ENCODE data around the gene TPSG1.
"Not testable (repeated sequence)": the region's sequence is repeated elsewhere in the genome, so short reads cannot be mapped to it uniquely, and the experiment has no call there.

TPSG1 gene

DNA sequence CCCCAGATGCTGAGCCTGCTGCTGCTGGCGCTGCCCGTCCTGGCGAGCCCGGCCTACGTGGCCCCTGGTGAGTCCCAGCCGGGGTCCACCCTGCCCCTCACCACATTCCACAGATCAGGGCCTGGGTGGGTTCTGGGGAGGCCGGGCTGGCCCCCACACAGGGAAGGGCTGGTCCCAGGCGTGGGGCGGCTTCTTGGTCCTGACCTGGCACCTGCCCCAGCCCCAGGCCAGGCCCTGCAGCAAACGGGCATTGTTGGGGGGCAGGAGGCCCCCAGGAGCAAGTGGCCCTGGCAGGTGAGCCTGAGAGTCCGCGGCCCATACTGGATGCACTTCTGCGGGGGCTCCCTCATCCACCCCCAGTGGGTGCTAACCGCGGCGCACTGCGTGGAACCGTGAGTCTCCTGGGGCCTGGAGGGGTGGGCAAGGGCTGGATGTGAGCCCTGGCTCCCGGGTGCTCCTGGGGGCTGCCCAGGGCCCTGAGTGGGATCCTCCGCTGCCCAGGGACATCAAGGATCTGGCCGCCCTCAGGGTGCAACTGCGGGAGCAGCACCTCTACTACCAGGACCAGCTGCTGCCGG, 31.3 kb upstream of the TPSG1 start:
- not testable (repeated sequence) for DNase-seq

DNA sequence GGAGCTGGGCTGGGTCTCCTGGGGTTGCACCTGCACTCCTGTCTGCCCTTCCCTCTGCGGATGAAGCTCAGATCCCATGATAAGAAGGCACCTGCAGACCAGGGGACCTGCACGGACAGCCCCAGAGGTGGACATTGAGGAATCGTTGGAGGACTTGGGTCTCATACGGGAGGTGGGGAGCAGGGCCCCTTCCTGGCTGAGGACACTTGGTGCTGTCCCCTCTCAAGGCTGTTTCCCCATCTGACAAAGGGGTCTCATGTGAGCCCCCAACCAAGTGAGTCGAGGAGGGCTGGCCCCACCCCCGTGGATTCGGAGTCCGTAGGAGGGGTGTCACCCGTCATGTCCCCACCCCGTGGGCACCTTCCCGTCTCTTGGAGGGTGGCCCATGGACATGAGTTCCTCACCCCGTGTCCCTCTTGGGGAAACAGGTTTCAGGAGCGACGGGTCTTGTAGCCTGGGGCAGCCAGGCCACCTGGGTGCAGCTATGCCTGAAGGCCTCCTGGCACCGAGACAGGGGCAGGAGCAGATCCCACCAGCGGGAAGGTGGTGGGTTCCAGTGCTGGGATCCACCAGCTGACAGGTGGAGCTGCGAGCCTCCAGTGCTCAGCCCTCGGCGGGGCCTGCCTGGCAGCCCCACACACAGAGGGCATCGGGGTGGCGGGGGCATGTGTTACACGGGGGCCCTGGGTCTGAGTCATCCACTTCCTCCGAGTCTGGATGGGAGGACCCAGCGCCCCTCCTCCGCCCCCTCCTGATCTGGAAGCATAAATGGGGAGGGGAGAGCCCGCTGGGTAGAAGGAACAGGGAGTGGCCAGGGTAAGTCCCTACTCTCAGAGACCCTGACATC, 30.4 kb upstream of the TPSG1 start, which contains the start of gene TPSD1:
Gene TPSD1, plus strand, starts transcription at position 794 of the 847 bp plus-strand sequence. CDS start 212 bp downstream, outside the sequence.
- DNase-seq = not testable (repeated sequence)

DNA sequence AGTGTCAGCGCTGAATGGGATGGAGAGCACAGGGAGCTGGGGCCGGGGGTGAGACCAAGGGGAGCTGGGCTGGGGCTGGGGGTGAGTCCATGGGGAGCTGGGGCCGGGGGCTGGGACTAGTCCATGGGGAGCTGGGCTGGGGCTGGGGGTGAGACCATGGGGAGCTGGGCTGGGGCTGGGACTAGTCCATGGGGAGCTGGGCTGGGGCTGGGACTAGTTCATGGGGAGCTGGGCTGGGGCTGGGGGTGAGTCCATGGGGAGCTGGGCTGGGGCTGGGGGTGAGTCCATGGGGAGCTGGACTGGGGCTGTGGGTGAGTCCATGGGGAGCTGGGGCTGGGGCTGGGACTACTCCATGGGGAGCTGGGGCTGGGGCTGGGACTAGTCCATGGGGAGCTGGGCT, 29.8 kb upstream of the TPSG1 start:
- DNase-seq = not testable (repeated sequence)

DNA sequence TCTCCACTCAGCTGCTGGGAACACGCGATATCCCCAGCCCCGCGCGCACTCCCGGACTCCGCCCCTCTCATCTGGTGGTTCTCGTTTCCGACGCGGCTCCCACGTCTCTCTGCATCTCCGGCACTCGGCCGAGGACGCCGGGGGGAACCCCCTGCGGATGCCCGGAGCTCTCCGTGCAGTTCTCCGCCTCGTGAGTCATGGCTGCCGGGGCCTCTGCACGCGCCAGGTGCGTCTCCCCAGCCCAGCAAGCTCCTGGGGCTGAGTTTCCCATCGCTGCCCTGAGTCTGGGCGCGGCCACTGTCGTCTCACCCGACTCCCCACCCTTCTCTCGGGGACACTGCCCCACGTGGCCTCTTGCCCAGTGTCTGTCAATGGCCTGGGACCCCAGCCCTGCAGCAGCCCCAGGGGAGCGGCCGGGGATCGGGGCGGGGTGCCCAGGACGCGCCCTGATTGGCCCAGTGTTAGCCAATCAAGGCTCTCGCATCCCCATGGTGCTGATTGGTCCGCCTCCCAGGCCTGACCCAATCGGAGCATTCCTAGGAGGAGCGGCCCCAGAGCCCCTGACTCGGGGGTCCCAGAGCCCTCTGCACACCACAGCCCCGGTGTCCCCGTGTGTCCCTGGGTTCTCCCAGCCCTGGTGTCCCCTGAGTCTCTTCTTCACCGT, 28.8 kb upstream of the TPSG1 start:
- not testable (repeated sequence) for DNase-seq

DNA sequence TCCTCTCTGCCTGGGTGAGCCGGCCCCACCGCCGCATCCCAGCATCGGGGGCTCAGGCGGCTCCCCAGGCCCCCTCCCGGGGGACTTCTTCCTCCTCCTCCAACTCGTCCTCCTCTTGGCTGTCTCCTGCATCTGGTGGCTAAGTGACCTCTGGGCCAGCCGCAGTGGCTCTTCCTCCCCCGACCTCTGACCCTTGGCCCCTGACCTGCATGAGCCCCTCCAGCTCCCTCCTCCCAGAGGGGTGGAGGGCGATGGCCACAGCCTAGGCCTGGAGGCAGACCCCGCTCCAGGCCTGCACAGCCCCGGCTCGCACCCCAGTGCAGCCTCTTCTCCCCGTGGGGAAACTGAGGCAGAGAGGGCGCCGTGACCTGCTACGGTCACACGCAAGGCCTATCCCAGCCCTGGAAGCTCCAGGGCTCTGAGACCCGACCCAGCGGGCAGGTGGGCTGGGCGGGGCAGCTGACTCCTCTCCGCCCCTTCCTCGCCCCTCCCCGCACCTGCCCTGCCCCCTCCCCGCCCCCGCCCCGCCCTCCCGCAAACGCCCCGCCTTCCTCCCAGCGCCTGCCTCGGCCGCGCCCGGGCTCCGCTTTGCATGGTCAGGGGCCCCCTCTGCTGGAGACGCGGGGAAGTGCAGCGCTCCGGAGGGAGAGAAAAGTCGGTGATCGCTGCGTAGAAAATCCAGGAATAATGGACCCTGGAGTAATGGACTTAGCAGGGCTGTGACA, 24.1 kb upstream of the TPSG1 start:
- DNase-seq = not testable (repeated sequence)

DNA sequence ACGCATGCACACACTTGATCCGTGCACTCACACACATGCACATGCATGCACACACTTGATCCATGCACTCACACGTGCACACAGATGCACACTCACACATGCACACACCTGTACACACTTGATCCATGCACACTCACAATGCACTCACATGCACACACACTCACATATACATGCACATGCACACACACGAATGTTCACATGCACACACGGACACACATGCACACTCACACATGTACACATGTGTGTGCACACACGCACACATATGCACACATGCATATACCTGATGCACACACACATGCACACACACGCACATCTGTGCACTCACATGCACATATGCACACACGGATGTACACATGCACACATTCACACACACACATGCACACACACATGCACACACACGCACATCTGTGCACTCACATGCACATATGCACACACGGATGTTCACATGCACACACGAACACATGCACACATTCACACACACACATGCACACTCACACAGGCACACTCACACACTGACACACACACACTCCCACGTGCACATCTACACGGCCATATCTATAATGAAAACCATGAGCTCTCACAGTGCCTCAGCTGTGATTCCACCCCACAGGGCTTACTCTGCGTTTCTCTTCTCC, 23.0 kb upstream of the TPSG1 start:
- not testable (repeated sequence) for DNase-seq

DNA sequence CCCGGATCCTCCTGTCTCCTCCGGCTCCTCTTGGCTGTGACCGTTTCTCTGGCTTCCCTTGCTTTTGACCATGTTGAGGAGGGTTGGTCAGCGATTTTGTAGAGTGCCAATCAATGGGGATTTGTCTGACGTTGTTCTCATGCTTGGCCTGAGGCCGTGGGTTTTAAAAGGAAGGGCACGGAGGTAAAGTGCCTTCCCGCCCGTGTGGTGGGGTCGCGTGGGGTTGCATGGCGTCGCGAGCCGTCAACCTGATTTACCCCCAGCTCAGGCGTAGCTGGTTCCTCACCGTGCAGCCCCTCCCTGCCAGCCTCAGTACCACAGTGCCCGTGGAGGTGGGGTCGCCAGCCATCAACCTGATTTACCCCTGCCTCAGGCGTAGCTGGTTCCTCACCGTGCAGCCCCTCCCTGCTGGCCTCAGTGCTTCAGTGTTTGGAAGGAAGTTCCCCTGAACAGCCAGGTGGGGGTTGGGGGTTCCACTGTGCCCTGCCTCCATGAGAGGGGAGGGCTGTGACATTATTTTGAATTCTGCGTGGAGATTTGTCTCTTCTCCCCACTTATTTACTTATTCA, 20.5 kb upstream of the TPSG1 start:
- no peak for DNase-seq

DNA sequence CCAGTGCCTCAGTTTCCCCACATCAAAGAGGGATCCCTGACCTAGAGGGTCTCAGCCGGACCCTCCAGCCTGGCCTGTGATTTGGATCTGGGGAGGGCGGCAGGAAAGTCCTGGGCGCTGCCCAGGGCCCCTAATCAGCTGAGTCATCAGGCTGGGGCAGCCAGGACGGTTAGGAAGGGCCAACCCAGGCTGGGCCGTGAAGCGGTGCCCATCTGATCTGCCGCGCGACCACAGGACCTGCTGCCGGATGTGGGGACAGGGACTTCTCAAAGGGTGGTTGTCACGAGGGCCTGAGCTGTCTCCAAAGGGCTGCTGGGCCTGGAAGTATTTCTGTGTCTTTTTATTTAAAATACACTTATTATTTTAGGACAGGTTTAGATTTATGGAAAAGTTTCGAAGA, 19.8 kb upstream of the TPSG1 start:
- no peak for DNase-seq

DNA sequence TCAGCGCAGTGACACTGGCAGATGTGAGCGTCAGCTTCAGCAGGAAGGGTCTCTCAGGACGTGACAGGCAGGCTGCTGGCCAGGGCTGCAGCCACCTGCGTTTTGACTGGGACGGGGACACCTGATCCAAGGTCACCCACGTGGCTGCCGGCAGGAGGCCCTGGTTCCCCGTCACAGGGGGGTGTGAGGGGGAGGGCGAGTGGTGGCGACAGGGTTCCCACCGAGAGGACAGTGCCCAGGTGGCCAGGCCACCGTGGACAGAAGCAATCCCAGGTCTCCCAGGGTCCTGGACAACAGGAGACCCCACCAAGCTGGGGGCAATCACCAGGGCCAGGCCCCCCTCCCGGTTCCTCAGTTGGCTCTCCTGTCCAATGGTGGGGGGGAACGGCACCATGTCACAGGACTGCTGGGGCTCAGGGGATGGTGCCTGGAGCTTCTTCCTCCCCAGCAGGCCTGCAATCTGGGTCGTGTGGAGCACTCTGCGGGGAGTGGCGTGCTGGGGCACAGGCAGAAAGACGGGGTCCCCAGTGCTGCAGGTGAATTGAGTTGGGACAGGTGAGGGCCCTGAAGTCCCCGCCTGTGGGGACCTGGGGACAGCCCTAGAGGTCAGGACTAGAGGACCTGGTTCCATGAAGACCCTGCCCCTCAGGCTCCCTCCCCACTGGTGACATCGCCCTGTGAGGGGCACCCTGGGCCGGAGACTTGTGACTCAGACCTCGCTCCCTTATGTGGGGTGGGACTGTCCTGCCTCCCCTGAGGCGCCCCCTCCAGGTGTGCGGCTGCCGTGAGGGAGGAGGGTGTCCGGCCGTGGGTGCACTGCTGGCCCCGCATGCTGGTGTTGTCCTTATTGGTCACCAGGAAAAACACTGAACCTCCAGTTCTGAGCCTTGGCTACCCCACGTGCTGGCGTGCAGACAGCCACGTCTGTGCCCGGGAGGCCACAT, 19.1 kb upstream of the TPSG1 start:
- DNase-seq = not testable (repeated sequence)

DNA sequence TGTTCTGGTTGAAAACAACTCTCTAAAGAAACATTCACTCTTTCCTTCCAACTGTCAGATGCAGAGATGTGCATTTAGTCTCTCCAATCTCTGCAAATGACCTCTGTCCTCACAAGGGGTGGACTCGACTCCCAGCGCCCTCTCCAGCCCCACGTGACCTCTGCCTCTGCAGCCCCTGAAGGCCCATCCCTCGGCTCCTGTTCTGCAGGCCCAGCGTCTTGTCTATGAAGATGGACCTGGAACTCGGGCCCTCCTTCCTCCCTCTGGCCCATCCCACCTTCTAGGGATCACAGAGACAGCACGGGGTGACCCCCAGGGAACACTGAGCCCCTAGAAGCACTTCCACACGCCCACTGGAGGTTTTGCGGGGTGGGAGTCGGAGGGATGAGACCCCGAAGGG, 18.3 kb upstream of the TPSG1 start:
- not testable (repeated sequence) for DNase-seq

DNA sequence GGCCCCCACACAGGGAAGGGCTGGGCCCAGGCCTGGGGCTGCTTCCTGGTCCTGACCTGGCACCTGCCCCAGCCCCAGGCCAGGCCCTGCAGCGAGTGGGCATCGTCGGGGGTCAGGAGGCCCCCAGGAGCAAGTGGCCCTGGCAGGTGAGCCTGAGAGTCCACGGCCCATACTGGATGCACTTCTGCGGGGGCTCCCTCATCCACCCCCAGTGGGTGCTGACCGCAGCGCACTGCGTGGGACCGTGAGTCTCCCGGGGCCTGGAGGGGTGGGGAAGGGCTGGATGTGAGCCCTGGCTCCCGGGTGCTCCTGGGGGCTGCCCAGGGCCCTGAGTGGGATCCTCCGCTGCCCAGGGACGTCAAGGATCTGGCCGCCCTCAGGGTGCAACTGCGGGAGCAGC, 16.0 kb upstream of the TPSG1 start:
- DNase-seq = not testable (repeated sequence)

DNA sequence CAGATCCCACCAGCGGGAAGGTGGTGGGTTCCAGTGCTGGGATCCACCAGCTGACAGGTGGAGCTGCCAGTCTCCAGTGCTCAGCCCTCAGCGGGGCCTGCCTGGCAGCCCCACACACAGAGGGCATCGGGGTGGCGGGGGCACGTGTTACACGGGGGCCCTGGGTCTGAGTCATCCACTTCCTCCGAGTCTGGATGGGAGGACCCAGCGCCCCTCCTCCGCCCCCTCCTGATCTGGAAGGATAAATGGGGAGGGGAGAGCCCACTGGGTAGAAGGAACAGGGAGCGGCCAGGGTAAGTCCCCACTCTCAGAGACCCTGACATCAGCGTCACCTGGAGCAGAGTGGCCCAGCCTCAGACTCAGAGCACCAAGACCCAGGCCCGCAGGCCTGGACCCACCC, 15.4 kb upstream of the TPSG1 start, which contains the start of gene TPSAB1:
Gene TPSAB1, plus strand, starts transcription at position 270 of the 400 bp plus-strand sequence. CDS start 234 bp downstream, outside the sequence.
- not testable (repeated sequence) for DNase-seq

DNA sequence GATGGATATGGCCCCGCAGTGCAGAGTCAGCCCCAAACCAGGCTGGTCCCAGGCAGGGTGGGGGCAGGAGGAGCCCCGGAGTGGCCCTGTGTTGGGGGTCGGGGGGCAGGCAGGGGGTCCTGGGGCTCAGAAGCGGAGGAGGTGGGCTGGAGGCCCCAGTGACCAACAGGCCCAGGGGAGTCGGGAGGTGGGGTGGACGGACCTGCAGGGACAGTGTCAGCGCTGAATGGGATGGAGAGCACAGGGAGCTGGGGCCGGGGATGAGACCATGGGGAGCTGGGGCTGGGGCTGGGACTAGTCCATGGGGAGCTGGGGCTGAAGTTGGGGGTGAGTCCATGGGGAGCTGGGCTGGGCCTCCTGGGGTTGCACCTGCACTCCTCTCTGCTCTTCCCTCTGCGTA, 14.5 kb upstream of the TPSG1 start:
- DNase-seq = not testable (repeated sequence)

DNA sequence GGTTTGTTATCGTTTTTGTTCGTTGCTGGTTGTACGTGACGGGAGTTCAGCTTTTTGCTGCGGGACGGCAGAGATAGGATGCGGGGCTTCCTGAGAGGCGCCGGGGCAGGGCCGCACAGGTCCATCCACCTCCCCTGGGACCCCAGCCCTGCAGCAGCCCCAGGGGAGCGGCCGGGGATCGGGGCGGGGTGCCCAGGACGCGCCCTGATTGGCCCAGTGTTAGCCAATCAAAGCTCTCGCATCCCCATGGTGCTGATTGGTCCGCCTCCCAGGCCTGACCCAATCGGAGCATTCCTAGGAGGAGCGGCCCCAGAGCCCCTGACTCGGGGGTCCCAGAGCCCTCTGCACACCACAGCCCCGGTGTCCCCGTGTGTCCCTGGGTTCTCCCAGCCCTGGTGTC, 13.8 kb upstream of the TPSG1 start:
- DNase-seq = not testable (repeated sequence)

DNA sequence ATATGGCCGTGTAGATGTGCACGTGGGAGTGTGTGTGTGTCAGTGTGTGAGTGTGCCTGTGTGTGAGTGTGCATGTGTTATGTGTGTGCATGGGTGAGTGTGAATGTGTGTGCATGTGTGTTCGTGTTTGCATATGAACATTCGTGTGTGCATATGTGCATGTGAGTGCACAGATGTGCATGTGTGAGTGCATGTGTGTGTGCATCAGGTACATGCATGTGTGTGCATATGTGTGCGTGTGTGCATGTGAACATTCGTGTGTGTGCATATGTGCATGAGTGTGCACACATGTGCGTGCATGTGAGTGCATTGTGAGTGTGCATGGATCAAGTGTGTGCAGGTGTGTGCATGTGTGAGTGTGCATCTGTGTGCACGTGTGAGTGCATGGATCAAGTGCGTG, 12.9 kb upstream of the TPSG1 start:
- DNase-seq = no peak

DNA sequence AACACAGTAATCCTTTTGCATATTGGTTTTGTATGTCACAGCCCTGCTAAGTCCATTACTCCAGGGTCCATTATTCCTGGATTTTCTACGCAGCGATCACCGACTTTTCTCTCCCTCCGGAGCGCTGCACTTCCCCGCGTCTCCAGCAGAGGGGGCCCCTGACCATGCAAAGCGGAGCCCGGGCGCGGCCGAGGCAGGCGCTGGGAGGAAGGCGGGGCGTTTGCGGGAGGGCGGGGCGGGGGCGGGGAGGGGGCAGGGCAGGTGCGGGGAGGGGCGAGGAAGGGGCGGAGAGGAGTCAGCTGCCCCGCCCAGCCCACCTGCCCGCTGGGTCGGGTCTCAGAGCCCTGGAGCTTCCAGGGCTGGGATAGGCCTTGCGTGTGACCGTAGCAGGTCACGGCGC, 11.6 kb upstream of the TPSG1 start:
- DNase-seq = not testable (repeated sequence)

DNA sequence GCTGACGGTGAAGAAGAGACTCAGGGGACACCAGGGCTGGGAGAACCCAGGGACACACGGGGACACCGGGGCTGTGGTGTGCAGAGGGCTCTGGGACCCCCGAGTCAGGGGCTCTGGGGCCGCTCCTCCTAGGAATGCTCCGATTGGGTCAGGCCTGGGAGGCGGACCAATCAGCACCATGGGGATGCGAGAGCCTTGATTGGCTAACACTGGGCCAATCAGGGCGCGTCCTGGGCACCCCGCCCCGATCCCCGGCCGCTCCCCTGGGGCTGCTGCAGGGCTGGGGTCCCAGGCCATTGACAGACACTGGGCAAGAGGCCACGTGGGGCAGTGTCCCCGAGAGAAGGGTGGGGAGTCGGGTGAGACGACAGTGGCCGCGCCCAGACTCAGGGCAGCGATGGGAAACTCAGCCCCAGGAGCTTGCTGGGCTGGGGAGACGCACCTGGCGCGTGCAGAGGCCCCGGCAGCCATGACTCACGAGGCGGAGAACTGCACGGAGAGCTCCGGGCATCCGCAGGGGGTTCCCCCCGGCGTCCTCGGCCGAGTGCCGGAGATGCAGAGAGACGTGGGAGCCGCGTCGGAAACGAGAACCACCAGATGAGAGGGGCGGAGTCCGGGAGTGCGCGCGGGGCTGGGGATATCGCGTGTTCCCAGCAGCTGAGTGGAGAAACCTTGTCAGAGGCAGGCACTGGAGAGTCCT, 7.1 kb upstream of the TPSG1 start:
- not testable (repeated sequence) for DNase-seq

DNA sequence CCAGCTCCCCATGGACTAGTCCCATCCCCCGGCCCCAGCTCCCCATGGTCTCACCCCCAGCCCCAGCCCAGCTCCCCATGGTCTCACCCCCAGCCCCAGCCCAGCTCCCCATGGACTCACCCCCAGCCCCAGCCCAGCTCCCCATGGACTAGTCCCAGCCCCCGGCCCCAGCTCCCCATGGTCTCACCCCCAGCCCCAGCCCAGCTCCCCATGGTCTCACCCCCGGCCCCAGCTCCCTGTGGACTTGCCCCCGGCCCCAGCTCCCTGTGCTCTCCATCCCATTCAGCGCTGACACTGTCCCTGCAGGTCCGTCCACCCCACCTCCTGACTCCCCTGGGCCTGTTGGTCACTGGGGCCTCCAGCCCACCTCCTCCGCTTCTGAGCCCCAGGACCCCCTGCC, 6.2 kb upstream of the TPSG1 start:
- DNase-seq = not testable (repeated sequence)

DNA sequence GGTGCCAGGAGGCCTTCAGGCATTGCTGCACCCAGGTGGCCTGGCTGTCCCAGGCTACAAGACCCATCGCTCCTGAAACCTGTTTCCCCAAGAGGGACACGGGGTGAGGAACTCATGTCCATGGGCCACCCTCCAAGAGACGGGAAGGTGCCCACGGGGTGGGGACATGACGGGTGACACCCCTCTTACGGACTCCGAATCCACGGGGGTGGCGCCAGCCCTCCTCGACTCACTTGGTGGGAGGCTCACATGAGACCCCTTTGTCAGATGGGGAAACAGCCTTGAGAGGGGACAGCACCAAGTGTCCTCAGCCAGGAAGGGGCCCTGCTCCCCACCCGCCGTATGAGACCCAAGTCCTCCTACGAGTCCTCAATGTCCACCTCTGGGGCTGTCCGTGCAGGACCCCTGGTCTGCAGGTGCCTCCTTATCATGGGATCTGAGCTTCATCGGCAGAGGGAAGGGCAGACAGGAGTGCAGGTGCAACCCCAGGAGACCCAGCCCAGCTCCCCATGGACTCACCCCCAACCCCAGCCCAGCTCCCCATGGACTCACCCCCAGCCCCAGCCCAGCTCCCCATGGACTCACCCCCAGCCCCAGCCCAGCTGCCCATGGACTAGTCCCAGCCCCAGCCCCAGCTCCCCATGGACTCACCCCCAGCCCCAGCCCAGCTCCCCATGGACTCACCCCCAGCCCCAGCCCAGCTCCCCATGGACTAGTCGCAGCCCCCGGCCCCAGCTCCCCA, 5.6 kb upstream of the TPSG1 start:
- DNase-seq = not testable (repeated sequence)

Measured in activated CD4-positive, CD25-positive, alpha-beta regulatory T cell treated with anti-CD3 and anti-CD28 coated beads, Interleukin-2, amount 50 U/mL, for 72 hours (primary cell).